ENCODE data around the gene GRAMD1B. TPM values are rescaled to one million over a fixed set of nuclear protein-coding genes. Genes with fewer than 3 reads are reported as not detected.

GRAMD1B gene
- total and polyA plus RNA-seq, 8 donors: 3.3 to 7.4 (median 4.8) TPM

- Histone ChIP-seq H3K4me1 (no peaks in the 10 kb centered on the region), H3K36me3 (no peaks in the 10 kb centered on the region), H3K27ac (no peak overlapping the region), H3K4me3 (no peak overlapping the region), H3K9me3 (no peaks in the 10 kb centered on the region), H3K27me3 (no peaks in the 10 kb centered on the region)
- intact Hi-C loops (cut with DNase I): no loop called here
- ATAC-seq (no peak), DNase-seq (no peak)
- TF ChIP-seq CTCF (IDR thresholded peaks at IDR 0.05): no peak
These were observed 46.0 kb upstream of the GRAMD1B start for GRCh38 chr11:123384116-123384515.

- H3K9me3 ChIP-seq: no peaks in the 10 kb centered on the region
- H3K4me1 ChIP-seq: no peaks in the 10 kb centered on the region
- no peak for ATAC-seq
- H3K4me3 ChIP-seq: no peak overlapping the region
- H3K27ac ChIP-seq: no peak overlapping the region
- no peak for TF ChIP-seq CTCF (IDR thresholded peaks at IDR 0.05)
- intact Hi-C loops (cut with DNase I): no loop called here
- no peaks in the 10 kb centered on the region for H3K36me3 ChIP-seq
- no peaks in the 10 kb centered on the region for H3K27me3 ChIP-seq
- DNase-seq: no peak
These were observed 43.1 kb upstream of the GRAMD1B start for GRCh38 chr11:123386796-123387510.

GRCh38 chr11:123388640-123389039 lies 41.4 kb upstream of the GRAMD1B start:
- DNase-seq: no peak
- no peaks in the 10 kb centered on the region for H3K27me3 ChIP-seq
- H3K36me3 ChIP-seq: no peaks in the 10 kb centered on the region
- H3K9me3 ChIP-seq: no peaks in the 10 kb centered on the region
- H3K27ac ChIP-seq: no peak overlapping the region
- H3K4me3 ChIP-seq: no peak overlapping the region
- TF ChIP-seq CTCF (IDR thresholded peaks at IDR 0.05): no peak
- intact Hi-C loops (cut with DNase I): no loop called here
- no peak for ATAC-seq
- H3K4me1 ChIP-seq: no peaks in the 10 kb centered on the region

GRCh38 chr11:123390146-123390545 lies 39.9 kb upstream of the GRAMD1B start:
- H3K4me1 ChIP-seq: no peaks in the 10 kb centered on the region
- intact Hi-C loops (cut with DNase I): no loop called here
- DNase-seq: no peak
- H3K36me3 ChIP-seq: no peaks in the 10 kb centered on the region
- H3K27ac ChIP-seq: no peak overlapping the region
- H3K9me3 ChIP-seq: no peaks in the 10 kb centered on the region
- no peak for ATAC-seq
- no peaks in the 10 kb centered on the region for H3K27me3 ChIP-seq
- TF ChIP-seq CTCF (IDR thresholded peaks at IDR 0.05): no peak
- H3K4me3 ChIP-seq: no peak overlapping the region

- ATAC-seq (no peak), DNase-seq (no peak)
- Histone ChIP-seq H3K4me1 (no peaks in the 10 kb centered on the region), H3K36me3 (no peaks in the 10 kb centered on the region), H3K4me3 (no peak overlapping the region), H3K27ac (no peak overlapping the region), H3K27me3 (no peaks in the 10 kb centered on the region), H3K9me3 (no peaks in the 10 kb centered on the region)
- intact Hi-C loops (cut with DNase I): no loop called here
- no peak for TF ChIP-seq CTCF (IDR thresholded peaks at IDR 0.05)
These were observed 38.3 kb upstream of the GRAMD1B start for GRCh38 chr11:123391646-123392348.

Data from left lung (tissue), 10 donors.